ENCODE measurements around the gene RAI1.

RAI1 gene

DNA sequence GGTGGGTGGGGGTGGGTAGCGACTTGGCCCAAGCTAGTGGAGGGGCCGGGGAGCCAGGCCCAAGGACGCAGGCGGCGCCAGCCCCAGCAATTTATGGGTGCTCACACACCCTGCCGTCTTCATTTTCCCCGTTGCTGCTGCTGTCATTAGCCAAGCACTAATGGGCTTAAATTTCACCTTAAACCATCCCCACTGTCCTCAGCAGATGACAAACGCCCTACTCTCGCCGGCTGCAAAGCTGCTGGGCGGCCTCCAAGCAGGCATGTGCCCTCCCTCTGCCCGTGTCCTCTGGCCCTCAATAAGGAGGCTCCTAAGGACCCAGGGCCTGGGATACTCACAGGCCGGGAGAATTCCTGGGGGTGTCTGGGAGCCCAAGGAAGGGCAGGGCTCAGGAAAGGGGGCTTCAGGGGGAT lies 89.4 kb downstream of the RAI1 start:
- no peak for DNase-seq

DNA sequence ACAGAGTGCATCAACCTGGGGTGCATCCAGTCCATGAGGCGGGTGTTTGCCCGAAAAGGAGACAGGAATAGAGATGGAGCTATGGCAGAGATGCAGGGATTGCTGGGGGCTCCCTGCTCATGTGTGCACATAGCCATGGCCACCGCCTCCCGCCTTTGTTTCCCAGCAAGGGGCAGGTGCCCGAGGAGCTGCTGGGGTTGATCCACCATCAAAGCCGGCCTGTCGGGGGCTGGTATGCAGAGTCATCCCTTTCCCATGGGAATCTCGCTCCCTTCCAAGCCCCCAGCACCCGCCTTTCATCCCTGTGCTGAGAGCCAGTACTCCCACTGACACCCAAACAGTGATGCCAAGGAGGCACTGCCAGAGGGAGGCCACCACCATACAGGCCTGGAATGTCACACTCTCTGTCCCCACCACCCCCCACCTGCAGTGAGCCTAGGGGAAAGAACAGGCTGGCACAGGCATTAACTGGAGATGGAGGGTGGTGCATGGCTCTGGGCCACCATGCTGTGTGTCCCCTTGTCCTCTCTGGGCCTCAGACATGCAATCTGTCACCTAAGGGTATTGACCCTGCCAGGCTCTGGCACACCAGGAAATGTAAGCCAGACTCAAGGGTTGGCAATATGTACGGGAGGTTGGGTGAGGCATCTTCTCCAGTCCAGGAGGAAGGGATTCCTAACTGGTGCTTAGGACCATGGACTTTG lies 90.4 kb downstream of the RAI1 start:
- no peak for DNase-seq

DNA sequence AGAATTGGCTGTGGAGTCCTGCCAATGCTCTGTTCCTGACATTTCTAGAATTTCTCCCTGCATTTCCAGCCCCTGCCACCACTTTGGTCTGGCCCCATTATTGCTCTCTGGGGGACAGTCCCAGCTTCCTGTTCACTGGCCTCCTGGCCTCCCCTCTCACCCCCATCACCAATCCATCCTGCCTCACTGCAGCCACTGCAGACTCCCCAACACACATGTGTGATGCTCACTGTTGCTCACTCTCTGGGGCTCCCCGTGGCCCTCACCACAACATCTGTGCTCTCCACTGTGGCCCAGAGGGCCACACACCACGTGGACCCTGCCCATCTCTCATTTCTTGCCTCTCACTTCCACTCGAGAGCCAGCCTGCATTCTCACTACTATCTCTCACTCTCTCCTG lies 91.0 kb downstream of the RAI1 start:
- DNase-seq = no peak

DNA sequence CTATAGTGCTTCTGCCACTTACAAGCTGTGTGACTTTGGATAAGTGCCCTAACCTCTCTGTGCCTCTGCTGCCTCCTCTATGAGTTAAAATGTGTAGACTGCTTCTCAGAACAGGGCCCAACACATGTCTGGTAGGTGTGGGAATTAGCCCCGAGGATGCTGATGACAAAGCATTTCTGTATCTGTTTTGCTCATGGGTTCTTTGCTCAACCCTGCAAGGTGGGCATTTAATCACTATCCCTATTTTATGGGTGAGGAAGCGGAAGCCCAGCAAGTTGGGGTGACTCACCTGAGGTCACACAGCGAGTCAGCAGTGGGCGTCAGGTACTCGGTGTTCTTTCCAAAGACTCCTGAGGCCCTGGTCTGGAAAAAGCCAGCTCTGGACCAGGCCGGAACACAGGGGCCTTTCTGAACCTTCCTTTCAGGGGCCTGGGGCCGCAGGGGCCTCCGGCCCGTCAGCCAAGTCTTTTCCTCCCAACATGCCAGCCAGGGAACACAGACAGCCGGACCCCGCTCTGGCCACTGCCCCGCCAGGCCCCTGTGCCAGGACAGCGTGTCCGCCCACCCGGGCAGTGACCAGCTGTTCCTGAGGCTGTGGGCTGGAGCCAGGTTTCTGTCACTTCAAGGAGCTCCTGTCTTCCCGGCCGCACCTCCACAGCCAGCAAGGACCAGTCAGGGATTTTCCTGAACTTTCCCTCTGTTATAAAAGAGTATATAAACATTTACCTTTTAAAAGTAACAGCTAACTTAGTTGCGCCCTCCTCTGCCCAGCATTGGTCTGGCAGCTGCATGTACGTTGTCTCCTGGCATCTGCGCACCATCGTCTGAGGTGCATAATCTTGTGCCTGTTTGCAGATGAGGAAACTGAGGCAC lies 93.0 kb downstream of the RAI1 start:
- no peak for DNase-seq

DNA sequence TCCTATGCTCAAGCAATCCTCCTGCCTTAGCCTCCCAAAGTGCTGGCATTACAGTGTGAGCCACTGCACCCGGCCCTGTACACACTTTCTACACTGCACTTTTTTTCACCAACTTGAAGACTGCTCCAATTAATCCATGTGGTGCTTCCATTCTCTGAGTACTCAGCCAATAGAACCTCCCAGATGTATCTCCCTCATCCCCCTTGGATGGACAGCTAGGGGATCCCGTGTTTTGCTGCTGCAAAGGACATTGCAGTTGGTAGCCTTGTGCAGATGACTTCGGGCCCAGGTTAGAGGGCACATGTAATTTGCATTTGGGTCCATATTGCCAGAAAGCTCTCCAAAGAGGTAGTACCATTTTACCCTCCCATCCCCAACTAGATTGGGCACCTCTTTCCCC lies 95.6 kb downstream of the RAI1 start:
- DNase-seq = no peak

DNA sequence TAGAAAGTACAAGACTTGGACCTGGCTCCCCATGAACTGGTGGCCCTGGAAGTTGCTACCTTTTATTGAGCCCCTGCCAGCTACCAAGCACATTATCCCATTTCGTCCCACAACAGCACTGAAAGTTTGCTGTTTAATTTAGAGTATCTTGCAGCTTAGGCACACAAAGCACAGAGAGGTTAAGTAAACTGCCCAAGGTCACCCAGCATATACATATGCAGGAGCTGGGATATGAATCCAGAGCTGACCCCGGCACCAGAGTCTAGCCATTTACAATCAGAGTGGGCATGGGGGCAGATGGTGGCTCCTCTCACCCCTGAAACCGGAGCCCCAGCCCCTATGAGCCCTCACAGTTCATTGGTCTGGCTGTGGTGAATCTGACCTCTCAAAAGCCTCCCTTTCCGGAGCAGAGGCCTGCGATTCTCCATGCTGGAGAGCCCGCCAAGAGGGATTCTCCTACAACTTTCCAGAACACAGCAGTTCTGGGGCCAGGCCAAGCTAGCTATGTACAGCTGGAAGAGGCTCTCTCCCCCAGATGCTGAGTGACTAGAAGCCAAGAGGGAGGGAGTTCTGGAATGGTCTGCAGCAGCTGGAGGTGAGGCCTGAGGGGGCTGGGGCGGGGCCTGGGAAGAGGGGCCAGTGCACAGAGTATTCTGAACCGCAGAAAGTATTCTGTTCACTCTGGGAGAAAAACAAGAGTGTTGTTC lies 97.2 kb downstream of the RAI1 start:
- DNase-seq = no peak

DNA sequence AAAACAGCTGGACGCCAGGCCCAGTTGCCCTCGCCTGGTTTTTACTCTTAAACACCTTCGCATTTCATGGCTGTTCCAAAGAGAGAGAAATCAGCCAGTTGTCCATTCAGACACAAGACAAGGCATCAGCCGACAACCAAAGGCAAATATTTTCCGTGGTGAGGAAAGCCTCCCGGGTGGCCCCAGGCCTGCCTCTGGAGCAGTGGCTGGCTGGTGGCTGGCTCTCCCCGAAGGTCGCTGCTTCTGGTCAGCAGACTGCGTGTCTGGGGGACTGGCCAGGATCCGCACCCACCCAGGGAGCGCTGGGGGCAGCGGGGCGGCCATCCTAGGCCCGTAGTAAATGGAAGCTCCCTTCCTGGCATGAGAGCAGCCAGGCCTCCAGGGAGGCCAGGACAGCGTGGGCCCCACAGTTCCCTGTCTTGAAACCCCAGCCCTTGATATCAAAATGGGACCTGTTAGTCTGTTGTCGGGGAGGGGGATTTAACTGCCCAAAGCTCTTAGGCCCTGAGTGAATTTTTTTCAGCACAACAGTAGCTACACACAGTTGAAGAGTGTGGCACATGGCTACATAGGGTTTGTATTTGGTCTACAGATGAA lies 97.9 kb downstream of the RAI1 start:
- no peak for DNase-seq

DNA sequence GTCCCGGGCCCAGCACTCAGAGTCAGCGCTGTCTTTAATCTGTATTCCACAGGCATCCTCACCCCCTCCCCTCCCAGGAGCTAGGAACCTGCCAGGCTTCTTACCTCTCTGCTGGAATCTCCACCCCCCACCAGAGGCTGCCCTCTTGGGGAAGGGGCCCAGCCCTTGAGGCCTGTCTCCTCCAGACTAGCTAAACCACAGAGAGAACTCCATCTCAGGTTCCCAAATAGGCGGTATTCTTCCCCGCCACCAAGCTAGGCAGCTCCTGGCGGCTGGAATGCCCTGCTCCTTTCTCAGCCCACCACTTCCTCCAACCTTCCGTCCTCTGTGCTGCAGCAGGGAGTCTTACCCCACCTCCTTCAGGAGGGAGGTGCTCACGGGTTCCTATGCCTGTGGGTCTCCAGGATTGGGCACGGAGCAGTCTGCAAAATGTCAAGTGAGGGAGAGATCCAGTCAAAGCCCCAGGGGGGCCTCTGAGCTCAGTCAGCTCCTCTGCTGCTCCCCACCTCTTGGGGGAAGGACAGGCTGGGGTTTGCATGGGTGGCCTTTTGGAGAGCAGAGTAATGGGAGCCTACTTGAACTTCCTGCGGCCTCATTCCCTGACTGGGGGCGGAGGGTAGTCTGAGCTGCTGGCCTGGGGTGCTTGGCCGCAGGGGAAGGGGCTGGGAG lies 99.8 kb downstream of the RAI1 start:
- DNase-seq = no peak

DNA sequence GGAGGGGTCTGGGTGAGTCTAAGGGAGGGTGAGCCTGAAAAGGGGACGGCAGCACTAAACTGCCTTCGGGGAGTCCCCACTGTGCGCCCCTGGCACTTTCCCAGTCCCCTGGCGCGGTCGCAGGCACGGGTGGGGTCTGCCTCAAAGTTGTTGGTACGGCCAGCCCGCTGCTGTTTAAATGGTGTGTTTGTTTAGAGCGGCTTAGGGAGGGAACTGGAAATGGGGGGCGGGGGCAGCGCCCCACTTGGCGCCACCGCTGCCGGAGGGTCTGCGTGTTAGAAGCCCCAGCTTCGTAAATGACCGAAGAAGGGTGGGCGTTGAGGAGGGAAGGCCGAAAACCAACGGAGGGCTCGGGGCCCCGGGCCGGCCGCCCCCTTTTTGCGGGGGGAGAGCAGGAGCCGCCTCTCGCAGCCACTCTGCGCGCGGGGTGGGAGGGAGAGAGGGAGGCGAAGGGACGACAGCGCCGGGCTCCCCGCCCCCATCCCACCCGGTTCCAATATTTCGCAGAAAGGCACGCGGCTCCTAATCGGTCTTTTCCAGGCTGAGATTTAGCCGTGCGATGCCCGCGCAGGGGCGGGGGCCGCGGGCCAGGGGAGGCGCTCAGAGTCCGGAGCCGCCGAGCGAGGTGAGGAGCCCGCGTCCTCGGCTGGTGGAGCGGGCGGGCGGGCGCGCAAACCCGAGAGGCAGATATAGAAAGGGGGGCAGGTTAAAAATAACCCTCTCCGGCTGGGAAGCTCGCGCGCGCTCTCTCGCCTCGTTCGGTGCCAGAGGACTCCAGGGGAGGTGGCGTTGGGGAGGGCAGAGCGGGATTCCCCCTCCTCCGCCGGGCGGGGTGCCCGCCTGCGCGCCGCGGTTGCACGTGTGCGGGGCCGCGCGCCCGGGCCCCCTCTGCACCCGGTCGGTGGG lies 100.6 kb downstream of the RAI1 start:
- peak; percentile 82 for DNase-seq

DNA sequence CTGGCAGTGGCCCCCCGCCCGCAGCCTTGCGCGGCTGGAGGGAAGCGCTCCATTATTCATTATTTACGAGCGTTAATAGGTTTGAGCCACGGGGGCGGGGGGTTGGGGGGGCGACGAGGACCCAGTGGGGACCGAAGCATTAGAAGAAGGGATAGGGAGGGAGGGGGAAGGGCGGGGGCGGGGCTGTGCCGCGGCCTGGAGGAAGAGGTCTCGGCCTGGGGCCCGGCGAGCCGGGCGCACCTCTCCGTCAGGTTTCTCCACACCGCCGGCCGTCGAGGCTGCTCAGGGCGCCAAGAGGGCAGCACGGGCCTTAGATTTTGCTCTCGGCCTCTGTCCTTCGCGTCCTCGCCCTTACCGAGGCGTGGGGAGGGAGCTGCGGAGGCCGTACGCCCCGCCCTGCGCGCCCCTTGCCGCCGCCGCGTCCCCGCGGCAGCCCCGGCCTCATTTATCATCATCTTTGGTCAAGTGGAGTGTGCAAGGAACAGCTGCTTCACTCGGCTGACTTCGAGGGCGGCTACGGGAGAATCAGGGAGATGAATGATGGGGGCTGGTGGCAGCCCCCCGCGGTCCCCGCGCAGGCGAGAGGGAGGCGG lies 101.4 kb downstream of the RAI1 start:
- peak; percentile 71 for DNase-seq

DNA sequence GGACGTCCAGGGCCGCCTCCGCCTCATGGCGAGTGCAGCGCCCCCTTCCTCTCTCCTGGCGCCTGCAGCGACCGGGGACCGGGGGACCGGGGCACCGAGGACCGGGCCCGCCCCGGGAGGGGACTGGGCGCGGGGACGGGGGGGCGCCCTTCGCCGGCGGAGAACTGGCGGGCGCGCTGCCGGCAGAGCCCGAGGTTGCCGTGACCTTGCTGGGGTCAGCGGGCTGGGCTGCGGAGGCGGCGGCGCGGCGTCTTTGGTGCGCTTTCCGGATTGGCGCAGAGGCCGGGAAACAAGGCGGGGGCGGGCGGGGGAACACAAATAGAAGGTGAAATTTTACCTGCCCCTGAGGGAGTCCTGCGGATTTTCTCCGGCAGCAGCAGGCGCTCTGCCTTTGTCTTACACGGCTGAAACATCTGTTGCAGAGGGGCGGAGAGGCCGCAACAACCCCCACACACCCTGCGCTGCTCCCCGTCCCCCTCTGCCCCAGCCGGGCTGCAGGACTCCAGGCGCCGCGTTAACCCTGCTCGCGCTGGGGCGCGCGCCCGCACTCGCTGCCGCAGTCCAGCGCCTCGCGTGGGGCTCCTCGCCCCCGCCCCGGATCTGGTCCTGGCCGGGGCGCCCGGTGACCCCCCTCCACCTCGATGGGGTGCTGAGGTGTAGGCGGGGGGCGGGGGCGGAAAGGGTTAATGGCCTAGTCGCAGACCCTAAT lies 102.0 kb downstream of the RAI1 start:
- DNase-seq = peak; percentile 92

DNA sequence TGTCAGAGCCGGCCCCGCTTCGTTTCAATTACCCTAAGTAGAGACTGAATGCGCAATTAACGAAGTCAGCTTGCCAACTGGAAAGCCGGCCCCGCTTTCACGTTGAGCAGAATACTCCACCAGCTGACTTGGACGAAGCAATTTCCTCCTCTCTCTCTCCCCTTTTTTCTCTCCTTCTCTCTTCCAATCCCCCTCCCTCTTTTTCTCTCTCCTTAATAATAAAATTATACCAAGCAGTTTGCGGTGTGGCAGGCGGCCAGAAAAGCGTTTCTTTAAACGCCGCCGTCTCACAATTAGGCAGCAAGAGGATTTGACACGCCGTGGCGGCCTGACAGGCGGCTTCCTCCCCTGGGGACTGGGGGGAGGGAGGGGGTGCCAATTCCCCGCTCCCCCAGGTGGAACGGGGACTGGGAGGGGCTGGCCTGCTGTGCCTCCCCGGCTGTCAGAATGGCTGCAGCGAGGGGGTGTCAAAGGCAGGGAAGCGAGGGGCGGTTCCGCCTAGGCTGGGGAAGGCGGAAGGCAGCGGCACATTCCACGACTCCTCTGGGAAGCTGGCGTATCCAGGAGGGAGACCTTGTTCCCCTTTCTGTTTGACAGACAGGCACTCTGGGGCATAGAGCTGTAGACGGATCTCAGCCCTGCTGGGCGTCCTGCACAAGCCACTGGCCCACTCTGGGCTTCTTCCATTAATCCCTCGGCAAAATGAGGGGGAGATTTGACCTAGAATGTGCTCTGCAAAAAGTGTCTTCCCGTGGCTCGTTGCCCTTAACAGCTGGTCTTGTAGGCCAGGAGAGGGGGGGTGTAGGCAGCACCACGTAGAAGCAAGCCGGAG lies 102.8 kb downstream of the RAI1 start:
- DNase-seq = peak; percentile 83

DNA sequence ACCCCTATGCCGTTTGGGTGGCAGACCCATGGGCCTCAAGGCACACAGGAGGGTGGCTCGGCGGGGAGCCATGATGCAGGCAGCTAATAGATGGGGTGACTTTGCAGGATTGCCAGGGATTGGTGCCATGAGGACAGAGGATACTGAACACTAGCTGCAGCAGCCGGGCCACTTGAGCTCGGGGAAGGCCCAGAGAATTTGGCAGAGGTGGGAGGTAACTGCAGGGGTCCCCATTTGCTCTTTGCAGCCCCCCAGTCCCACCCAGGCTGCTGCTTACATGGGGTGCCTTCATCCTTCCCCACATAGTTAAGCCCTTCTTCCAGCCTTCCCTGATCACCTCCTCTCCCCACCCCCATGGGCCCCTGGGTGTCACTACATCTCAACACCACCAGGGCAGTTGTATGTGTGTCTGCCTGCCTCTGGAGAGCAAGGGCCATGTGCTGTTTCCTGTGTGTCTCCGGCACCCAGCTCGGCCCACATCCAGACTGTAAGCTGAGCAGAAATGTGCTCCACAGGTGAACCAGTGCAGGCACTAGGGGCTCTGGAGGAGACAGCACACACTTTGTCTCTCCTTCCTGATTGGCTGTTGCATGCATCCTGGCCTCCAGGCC lies 103.5 kb downstream of the RAI1 start:
- DNase-seq = peak; percentile 37

DNA sequence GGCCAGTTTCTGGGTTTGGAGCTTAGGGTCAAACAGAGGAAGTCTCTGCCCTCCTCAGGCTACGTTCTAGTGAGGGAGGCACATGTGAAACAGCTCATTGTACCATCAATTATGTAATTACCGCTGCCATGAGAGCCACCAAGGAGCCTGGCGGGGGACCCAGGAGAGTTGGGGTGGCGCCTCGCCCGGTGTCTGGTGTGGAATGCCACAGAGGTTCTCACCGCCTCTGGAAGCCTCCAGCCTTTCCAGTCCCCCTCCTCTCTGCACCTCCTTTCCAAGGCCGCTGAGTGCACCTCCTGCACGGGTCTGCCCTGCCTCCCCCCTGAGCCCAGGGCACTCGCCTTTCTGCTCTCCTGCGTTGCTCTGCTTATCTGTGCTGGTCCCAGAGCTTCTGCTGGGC lies 104.1 kb downstream of the RAI1 start:
- no peak for DNase-seq

DNA sequence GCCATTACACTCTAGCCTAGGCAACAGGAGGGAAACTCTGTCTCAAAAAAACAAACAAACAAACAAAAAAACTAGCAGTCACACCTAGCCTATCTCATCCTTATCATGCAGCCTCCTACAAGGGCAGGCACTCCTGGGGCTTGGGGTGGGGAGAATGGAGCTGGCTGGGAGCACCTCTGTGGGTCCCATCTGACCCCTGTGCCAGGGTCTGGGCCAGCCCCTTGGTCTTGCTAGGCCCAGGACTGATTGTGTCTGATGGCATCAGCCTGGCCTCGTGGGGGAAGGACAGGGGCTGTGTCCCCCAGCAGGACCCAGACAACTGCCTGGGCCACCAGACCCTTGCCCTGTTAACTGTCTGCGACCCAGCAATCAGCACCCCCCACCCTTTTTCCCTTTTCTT lies 105.7 kb downstream of the RAI1 start:
- no peak for DNase-seq

DNA sequence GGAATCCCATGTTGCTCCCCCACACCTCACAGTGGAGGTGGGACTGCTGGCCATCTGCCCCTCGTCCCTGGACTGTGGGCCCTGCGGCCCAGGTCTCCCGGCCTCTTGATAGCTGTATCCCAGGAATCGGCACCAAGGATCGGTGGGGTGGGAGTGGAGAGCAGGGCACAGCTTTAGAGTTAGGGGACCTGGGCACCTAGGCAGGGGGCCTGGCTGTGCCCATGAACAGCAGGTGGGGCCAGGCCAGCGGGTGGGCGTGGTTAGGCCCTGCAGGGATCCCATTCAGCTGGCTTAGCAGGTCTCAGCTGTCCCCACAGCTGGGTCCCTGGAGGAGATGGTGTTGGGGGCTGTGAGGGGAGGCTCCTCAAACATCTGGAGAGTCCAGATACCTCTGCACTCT lies 106.3 kb downstream of the RAI1 start:
- DNase-seq = no peak

DNA sequence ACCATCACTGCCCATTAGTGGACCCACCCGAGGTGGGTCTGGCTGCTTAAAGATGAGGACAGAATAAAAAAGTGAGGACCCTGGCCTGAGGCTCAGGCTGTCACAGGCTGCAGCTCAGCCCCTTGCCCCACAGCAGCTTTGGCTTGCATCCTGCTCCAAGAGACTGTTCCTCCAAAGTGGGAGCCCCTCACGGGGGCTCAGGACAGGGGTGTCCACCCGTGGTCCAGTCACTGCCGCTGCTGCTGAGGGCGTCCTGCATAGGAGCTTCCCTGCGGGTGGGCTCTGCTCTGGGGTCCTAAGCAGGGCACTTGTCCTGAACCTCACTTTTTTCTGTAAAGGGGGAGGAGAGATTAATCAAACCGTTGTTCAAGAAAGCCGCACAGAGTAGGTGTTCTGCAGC lies 107.7 kb downstream of the RAI1 start:
- no peak for DNase-seq

DNA sequence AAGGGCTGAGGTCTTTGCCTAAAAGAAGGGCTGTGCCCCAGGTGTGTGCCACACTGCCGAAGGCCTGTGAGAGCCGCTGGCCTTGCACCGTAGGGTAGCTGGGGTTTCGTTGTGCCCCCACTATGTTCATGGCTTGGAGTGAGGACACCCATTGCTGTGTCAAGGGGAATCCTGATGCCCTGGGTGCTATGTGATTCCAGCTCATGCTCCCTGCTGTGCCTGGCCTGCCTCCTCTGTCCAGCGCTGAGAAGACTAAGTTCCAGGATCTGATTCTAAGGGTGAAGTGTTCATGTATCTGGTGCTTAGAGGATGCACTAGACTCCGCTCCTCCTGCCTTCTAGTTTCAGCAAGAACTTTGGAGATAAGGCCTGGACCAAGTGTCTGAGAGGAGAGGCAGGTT lies 108.2 kb downstream of the RAI1 start:
- no peak for DNase-seq

Measured in RPMI8226 (cell line).